EH (cell line): ENCODE measurements around the gene IGLL5.
"Not testable (repeated sequence)": the region's sequence is repeated elsewhere in the genome, so short reads cannot be mapped to it uniquely, and the experiment has no call there.

ENCODE experiments used
- DNase-seq: peaks from one replicate; pipeline ENCODE4 v3.0.0-alpha.2; 2015; ENCODE audit warnings: low read depth

The IGLL5 gene

GRCh38 chr22:22884010-22884887 lies 3.4 kb upstream of the IGLL5 start:
- peak; percentile 62 for DNase-seq

- no peak for DNase-seq
Measured at GRCh38 chr22:22884888-22885840, 2.5 kb upstream of the IGLL5 start.

GRCh38 chr22:22886546-22886945 lies 1.1 kb upstream of the IGLL5 start:
- no peak for DNase-seq

- no peak for DNase-seq
Measured at GRCh38 chr22:22888571-22889353, 1.1 kb downstream of the IGLL5 start.

GRCh38 chr22:22890085-22890484 lies 2.5 kb downstream of the IGLL5 start:
- no peak for DNase-seq

DNA sequence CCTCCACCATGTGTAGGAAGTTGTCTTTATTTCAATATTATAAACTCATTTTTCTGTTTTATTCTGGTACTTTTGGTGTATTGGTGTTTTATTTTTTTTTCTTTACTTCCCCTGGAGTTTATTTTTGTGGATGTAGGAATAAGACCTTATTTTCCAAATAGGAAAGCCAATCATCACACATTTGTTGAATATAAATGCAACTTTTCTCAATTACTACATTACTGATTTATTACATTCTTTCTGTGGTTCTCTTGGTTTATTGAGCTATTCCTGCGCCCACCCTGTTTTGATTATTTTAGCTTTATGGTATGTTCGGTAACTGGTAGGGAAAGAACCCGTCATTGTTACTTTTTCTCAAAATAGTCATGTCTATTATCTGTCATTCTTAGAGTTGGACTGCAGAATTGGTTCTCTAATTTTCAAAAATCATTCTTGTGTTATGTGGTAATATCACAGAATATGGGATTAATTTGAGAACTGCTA lies 3.6 kb downstream of the IGLL5 start:
- DNase-seq, result no peak

GRCh38 chr22:22892096-22893052 lies 4.8 kb downstream of the IGLL5 start:
- DNase-seq, result no peak

- DNase-seq, result no peak
Measured at GRCh38 chr22:22893077-22893805, 5.6 kb downstream of the IGLL5 start.

DNA sequence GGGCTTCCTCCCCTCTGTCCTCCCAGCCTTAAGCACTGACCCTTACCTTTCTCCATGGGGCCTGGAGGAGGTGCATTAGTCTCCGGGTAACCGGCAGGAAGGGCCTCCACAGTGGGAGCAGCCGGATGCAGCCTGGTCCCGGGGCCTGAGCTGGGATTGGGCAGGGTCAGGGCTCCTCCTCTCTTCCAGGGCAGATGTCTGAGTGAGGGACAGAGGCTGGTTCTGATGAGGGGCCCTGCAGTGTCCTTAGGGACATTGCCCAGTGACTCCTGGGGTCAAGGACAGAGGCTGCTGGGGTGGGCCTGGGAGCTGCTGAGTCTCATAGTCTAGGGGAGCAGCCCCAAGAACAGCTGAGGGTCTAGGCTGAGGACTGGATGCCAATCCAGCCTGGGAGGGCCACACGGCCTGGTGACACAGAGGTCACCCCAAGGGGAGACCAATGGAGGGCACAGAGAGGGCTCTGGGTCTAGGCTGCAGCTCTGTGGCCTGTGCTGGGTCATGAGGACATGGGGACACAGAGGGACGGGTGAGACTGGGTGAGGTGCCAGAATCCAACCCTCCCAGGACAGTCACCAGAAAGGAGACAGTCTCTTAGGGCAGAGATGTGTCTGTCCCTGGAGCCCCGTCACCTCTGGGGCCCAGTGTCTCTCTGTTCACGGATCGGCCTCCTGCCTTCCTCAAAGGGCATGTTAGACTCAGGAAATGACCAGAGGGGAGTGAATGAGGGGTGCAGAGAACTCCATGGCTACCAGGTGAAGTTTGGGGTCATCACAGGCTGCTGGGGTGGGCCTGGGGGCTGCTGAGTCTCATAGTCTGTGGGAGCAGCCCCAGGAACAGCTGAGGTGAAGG lies 6.5 kb downstream of the IGLL5 start:
- DNase-seq, result no peak

GRCh38 chr22:22894740-22895731 lies 7.4 kb downstream of the IGLL5 start:
- no peak for DNase-seq

DNA sequence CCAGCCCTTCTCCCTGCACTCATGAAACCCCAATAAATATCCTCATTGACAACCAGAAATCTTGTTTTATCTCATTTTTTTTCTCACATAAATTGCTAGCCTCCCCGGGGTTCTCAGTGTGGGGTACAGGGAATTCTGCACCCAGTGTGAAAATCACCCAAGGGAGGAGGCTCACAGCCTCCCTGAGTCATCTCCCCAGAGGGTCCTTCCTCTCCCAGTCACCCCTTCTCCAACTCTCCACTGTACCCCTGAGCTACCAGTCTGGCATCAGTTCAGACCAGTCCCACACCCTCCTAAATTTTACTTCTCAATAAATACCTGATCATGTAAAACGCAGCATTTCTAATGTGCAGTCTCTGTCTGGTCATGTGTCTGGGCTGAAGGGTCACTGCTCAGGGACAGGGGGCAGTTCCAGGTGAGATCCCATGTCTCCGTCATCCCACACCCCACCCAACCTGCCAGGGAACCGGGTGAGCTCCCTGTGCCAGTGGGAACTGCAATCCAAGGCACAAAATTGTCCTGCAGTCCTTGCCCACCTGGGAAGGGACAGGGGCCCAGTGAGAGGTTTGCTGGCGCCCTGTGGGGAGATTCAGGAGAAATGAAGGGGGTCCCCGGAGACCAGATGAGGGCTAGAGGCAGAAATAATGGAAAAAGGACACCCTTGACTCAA lies 8.3 kb downstream of the IGLL5 start:
- no peak for DNase-seq

- no peak for DNase-seq
Measured at GRCh38 chr22:22896601-22897000, 9.0 kb downstream of the IGLL5 start.

GRCh38 chr22:22897091-22897490 lies 9.5 kb downstream of the IGLL5 start:
- no peak for DNase-seq

GRCh38 chr22:22897947-22898346 lies 10.3 kb downstream of the IGLL5 start:
- DNase-seq, result no peak

- DNase-seq, result not testable (repeated sequence)
Measured at GRCh38 chr22:22898411-22898950, 10.9 kb downstream of the IGLL5 start.

DNA sequence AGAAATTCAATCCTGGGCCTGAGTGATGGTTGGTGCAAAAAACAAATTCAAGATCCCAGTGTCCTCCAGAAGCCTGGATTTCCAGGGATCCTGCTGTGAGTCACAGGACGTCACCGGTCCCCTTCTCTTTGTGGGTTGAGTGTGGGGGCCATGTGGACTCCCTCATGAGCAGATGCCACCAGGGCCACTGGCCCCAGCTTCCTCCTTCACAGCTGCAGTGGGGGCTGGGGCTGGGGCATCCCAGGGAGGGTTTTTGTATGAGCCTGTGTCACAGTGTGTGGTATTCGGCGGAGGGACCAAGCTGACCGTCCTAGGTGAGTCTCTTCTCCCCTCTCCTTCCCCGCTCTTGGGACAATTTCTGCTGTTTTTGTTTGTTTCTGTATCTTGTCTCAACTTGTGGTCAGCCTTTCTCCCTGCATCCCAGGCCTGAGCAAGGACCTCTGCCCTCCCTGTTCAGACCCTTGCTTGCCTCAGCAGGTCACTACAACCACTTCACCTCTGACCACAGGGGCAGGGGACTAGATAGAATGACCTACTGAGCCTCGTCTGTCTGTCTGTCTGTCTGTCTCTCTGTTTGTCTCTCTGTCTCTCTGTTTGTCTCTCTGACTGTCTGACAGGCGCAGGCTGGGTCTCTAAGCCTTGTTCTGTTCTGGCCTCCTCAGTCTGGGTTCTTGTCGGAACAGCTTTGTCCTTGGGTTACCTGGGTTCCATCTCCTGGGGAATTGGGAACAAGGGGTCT lies 11.9 kb downstream of the IGLL5 start:
- not testable (repeated sequence) for DNase-seq
